ENCODE data around the gene PHF21B. TPM values are rescaled to one million over a fixed set of nuclear protein-coding genes. Genes with fewer than 3 reads are reported as not detected.

Gene PHF21B
- total RNA-seq, 4 donors from 2014 or later = under 0.01 to 11.9 (median 2.9) TPM

DNA sequence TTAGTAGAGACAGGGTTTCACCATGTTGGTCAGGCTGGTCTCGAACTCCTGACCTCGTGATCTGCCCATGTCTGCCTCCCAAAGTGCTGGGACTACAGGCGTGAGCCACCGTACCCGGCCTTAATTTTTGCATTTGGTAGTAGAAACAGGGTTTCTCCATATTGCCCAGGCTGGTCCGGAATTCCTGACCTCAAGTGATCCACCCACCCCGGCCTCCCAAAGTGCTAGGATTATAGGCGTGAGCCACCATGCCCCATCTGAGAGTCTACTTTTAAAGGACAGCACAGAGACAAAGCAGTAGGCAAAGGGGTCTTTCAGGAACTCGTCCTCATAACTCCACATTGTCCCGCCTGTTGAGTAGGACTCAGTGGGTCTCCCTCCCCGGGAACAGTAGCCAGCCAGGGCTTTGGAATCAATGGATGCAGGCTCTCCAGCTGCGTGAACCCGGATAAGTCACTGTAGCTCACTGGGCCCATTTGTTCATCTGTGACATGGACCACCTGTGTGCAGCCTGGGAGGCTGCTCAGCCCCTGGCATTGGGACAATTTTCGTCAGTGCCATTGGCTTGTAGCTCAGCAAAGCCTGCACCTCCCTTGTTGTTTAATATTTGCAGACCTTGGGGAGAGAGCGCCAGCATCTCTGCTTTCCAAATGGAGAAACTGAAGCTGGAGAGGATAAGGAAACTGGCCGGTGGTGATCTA, 171.3 kb downstream of the PHF21B start:
- H3K27me3 ChIP-seq = no peaks in the 10 kb centered on the region
- no peak for DNase-seq
- no peaks in the 10 kb centered on the region for H3K4me1 ChIP-seq
- TF ChIP-seq, protein P1, sequence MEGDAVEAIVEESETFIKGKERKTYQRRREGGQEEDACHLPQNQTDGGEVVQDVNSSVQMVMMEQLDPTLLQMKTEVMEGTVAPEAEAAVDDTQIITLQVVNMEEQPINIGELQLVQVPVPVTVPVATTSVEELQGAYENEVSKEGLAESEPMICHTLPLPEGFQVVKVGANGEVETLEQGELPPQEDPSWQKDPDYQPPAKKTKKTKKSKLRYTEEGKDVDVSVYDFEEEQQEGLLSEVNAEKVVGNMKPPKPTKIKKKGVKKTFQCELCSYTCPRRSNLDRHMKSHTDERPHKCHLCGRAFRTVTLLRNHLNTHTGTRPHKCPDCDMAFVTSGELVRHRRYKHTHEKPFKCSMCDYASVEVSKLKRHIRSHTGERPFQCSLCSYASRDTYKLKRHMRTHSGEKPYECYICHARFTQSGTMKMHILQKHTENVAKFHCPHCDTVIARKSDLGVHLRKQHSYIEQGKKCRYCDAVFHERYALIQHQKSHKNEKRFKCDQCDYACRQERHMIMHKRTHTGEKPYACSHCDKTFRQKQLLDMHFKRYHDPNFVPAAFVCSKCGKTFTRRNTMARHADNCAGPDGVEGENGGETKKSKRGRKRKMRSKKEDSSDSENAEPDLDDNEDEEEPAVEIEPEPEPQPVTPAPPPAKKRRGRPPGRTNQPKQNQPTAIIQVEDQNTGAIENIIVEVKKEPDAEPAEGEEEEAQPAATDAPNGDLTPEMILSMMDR (IDR thresholded peaks at IDR 0.05) = no peak
- no peak for TF ChIP-seq POLR2A (IDR thresholded peaks at IDR 0.05)
- no peaks in the 10 kb centered on the region for H3K36me3 ChIP-seq
- H3K4me3 ChIP-seq = no peak overlapping the region
- intact Hi-C loops (cut with DNase I; ENCODE audit: low total_unique reads) = no loop called here
- no peak overlapping the region for H3K27ac ChIP-seq
- H3K9me3 ChIP-seq = peaks cover 0 to 3% of the 10 kb centered on the region in 2 donors

DNA sequence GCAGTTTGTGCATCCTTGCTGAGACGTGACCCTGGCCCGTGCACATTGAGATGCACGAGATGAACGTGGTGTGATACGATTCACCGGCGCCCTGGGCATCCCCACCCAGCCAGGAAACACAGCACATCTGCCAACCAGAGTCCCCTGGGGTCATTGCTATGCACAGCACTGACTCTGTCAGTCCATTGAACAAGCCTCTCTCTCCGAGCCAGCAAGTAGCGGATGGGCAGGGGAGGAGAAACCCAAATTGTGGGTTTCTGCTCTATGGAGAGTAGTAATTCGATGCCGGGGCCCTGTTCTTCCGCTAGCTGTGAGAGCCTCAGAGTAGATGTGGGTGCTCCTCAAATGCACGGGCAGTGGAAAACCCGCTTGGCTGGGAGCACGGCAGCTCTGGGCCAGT, 172.3 kb downstream of the PHF21B start:
- no peak overlapping the region for H3K4me3 ChIP-seq
- no peak for TF ChIP-seq POLR2A (IDR thresholded peaks at IDR 0.05)
- TF ChIP-seq, protein P1 (IDR thresholded peaks at IDR 0.05) = no peak
- DNase-seq = no peak
- peaks cover 0 to 3% of the 10 kb centered on the region in 2 donors for H3K9me3 ChIP-seq
- H3K27ac ChIP-seq = no peak overlapping the region
- H3K4me1 ChIP-seq = no peaks in the 10 kb centered on the region
- intact Hi-C loops (cut with DNase I; ENCODE audit: low total_unique reads) = no loop called here
- no peaks in the 10 kb centered on the region for H3K27me3 ChIP-seq
- no peaks in the 10 kb centered on the region for H3K36me3 ChIP-seq

DNA sequence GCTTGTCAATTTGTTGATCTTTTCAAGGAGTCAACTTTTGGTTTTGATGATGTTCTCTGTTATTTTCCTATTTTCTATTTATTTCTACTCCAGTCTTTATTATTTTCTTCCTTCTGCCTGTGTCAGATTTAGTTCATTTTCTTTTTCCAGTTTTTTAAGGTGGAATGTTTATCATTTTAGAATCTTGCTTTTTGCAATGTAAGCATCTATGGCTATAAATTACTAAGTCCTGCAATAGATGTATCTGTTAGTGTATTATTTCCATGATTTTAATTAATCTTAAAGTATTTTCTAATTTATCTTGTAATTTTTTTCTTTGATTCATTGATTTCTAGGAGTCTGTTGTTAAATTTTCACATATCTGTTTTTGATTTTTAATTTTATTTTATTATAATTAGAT, 175.7 kb downstream of the PHF21B start:
- Histone ChIP-seq H3K4me1 (no peaks in the 10 kb centered on the region), H3K27me3 (no peaks in the 10 kb centered on the region), H3K9me3 (peaks cover 0 to 3% of the 10 kb centered on the region in 2 donors), H3K36me3 (no peaks in the 10 kb centered on the region), H3K4me3 (no peak overlapping the region), H3K27ac (no peak overlapping the region)
- intact Hi-C loops (cut with DNase I; ENCODE audit: low total_unique reads) = no loop called here
- no peak for TF ChIP-seq POLR2A (IDR thresholded peaks at IDR 0.05)
- TF ChIP-seq, protein P1 (IDR thresholded peaks at IDR 0.05) = no peak
- DNase-seq = no peak

DNA sequence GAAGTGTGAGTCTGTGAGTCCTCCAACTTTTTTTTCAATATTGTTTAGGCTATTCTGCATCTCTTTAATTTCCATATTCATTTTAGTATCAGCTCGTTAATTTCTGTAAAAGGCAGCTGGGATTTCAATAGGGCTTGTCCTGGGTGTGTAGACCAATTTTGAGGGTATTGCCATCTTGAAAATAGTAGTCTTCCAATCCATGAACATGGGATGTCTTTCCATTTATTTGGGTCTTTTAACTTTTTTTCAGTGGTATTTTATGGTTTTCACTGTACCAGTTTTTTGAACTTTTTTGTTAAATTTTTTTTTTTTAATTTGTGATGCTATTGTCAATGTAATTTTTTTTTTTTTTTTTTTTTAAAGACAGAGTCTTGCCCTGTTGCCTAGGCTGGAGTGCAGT, 177.9 kb downstream of the PHF21B start:
- H3K27ac ChIP-seq = no peak overlapping the region
- H3K36me3 ChIP-seq = no peaks in the 10 kb centered on the region
- no peak for DNase-seq
- intact Hi-C loops (cut with DNase I; ENCODE audit: low total_unique reads) = no loop called here
- peaks cover 0 to 3% of the 10 kb centered on the region in 2 donors for H3K9me3 ChIP-seq
- no peaks in the 10 kb centered on the region for H3K27me3 ChIP-seq
- no peaks in the 10 kb centered on the region for H3K4me1 ChIP-seq
- TF ChIP-seq, protein P1 (IDR thresholded peaks at IDR 0.05) = no peak
- no peak for TF ChIP-seq POLR2A (IDR thresholded peaks at IDR 0.05)
- no peak overlapping the region for H3K4me3 ChIP-seq

Other genes starting within 250 kb of the PHF21B start
- gene NUP50, start 153.9 kb upstream of the PHF21B start, total RNA-seq = 100 to 1,000 TPM in 2 of 4 donors, 10 to 100 TPM in 2; 45.7 to 558 (median 101) TPM
- gene KIAA0930, start 230.9 kb upstream of the PHF21B start, total RNA-seq = 10 to 100 TPM in 3 of 4 donors, 1 to 10 TPM in 1; 9.4 to 31.8 (median 19.6) TPM

All from uterus (tissue), 4 donors.